OCI-LY1 (cell line): Measurements from ENCODE around the gene PRKAR2B.

Source experiments
- H2AFZ ChIP-seq: fragments of 200-600 bp; sonication (generic), shearing (Covaris generic); 2 replicates; pipeline ENCODE4 v1.6.0; 2014; ENCODE audit warnings: antibody characterized with exemption, mild to moderate bottlenecking, low read length
- H3F3A ChIP-seq: fragments of 200-600 bp; sonication (generic), shearing (Covaris generic); 2 replicates; pipeline ENCODE4 v1.6.0; 2014; ENCODE audit warnings: mild to moderate bottlenecking, antibody characterized with exemption, low read length, moderate library complexity; ENCODE audit not compliant: insufficient read depth
- H3K27ac ChIP-seq: fragments of 200-600 bp; sonication (generic); 2 replicates; pipeline ENCODE4 v1.5.1; 2014; ENCODE audit warnings: low read length, mixed run types, mild to moderate bottlenecking, low read depth; ENCODE audit not compliant: poor library complexity, severe bottlenecking
- H3K27me3 ChIP-seq: fragments of 200-600 bp; sonication (generic); 2 replicates; pipeline ENCODE4 v1.6.0; 2014; ENCODE audit warnings: antibody characterized with exemption, mild to moderate bottlenecking, low read length, moderate library complexity; ENCODE audit not compliant: insufficient read depth
- H3K36me3 ChIP-seq: fragments of 200-600 bp; sonication (generic); 2 replicates; pipeline ENCODE4 v1.6.1; 2014; ENCODE audit warnings: mild to moderate bottlenecking, antibody characterized with exemption, low read length, moderate library complexity, mixed read lengths; ENCODE audit not compliant: insufficient read depth
- H3K4me1 ChIP-seq: fragments of 200-600 bp; sonication (generic); 2 replicates; pipeline ENCODE4 v1.5.1; 2014; ENCODE audit warnings: mild to moderate bottlenecking, low read length, moderate library complexity; ENCODE audit not compliant: insufficient read depth, severe bottlenecking
- H3K4me2 ChIP-seq: fragments of 200-600 bp; sonication (generic), shearing (Covaris generic); 2 replicates; pipeline ENCODE4 v1.6.1; 2014; ENCODE audit warnings: low read length
- H3K4me3 ChIP-seq: fragments of 200-600 bp; sonication (generic); 2 replicates; pipeline ENCODE4 v1.5.1; 2014; ENCODE audit warnings: low read length, low read depth, mild to moderate bottlenecking, mixed read lengths; ENCODE audit not compliant: poor library complexity, severe bottlenecking
- H3K79me2 ChIP-seq: fragments of 200-600 bp; shearing (Covaris generic); 2 replicates; pipeline ENCODE4 v1.6.1; 2016; ENCODE audit warnings: mixed run types, low read length, mixed read lengths; ENCODE audit not compliant: insufficient read depth
- H3K9ac ChIP-seq: fragments of 200-600 bp; sonication (generic), shearing (Covaris generic); 2 replicates; pipeline ENCODE4 v1.6.1; 2014; ENCODE audit warnings: mild to moderate bottlenecking, low read length, mixed read lengths
- H3K9me2 ChIP-seq: fragments of 200-600 bp; sonication (generic), shearing (Covaris generic); 2 replicates; pipeline ENCODE4 v1.6.1; 2014; ENCODE audit warnings: low read depth, mild to moderate bottlenecking, low read length, mixed read lengths
- H3K9me3 ChIP-seq: fragments of 200-600 bp; shearing (Covaris generic); 2 replicates; pipeline ENCODE4 v1.6.1; 2014; ENCODE audit warnings: low read length, mixed read lengths
- H4K20me1 ChIP-seq: fragments of 200-600 bp; sonication (generic), shearing (Covaris generic); 2 replicates; pipeline ENCODE4 v1.6.0; 2016; ENCODE audit warnings: mild to moderate bottlenecking, low read length; ENCODE audit not compliant: insufficient read depth
- CTCF ChIP-seq: fragments of 200-600 bp; sonication (generic), shearing (Covaris generic); IDR thresholded peaks from 2 replicates; pipeline ENCODE4 v1.5.1; 2017; ENCODE audit warnings: mild to moderate bottlenecking, antibody characterized with exemption, low read length, moderate library complexity, mixed read lengths
- EZH2 ChIP-seq: fragments of 200-600 bp; sonication (generic), shearing (Covaris generic); IDR thresholded peaks from 2 replicates; pipeline ENCODE4 v1.8.0; 2017; ENCODE audit warnings: borderline replicate concordance, mixed run types, mild to moderate bottlenecking, antibody characterized with exemption, low read length, moderate library complexity, mixed read lengths

Gene PRKAR2B

GRCh38 chr7:107168233-107169119, 124.0 kb downstream of the PRKAR2B start, which contains the start of gene HBP1:
Gene HBP1 (plus strand): TSS chr7:107169003. CDS start chr7:107179894, 10,891 bp downstream.
- peak within 1 kb of the TSS; percentile 74 for H3K9ac ChIP-seq
- peak within 1 kb of the TSS; percentile 93 for H3K27ac ChIP-seq
- no peaks in the 10 kb centered on the region for H3K9me3 ChIP-seq
- TF ChIP-seq CTCF (no peak), EZH2 (no peak)
- peak within 1 kb of the TSS; percentile 98 for H2AFZ ChIP-seq
- H4K20me1 ChIP-seq: no peaks in the 10 kb centered on the region
- peaks cover 5% of the 10 kb centered on the region; the same call in 1 of the 2 replicates for H3K36me3 ChIP-seq
- no peaks in the 10 kb centered on the region for H3K9me2 ChIP-seq
- peaks cover 33% of the 10 kb centered on the region for H3K79me2 ChIP-seq
- peaks cover 24% of the 10 kb centered on the region for H3K4me1 ChIP-seq
- H3K4me2 ChIP-seq: peak within 1 kb of the TSS; percentile 81
- H3K27me3 ChIP-seq: no peaks in the 10 kb centered on the region
- H3K4me3 ChIP-seq: peak within 1 kb of the TSS; percentile 87
- no peaks in the 10 kb centered on the region for H3F3A ChIP-seq

- TF ChIP-seq CTCF (no peak), EZH2 (no peak)
- peak overlapping the region; percentile 74 for H3K9ac ChIP-seq
- H3K27ac ChIP-seq: peak overlapping the region; percentile 68
- peaks cover 5% of the 10 kb centered on the region; the same call in 1 of the 2 replicates for H3K36me3 ChIP-seq
- H3F3A ChIP-seq: no peaks in the 10 kb centered on the region
- no peaks in the 10 kb centered on the region for H3K9me2 ChIP-seq
- peaks cover 42% of the 10 kb centered on the region for H3K79me2 ChIP-seq
- H4K20me1 ChIP-seq: no peaks in the 10 kb centered on the region
- no peaks in the 10 kb centered on the region for H3K27me3 ChIP-seq
- no peaks in the 10 kb centered on the region for H3K9me3 ChIP-seq
- peaks cover 33% of the 10 kb centered on the region for H3K4me1 ChIP-seq
- H3K4me2 ChIP-seq: peak overlapping the region; percentile 75
- H3K4me3 ChIP-seq: peak overlapping the region; percentile 87
- no peak overlapping the region for H2AFZ ChIP-seq
Observed at GRCh38 chr7:107169120-107170050, 124.9 kb downstream of the PRKAR2B start.

GRCh38 chr7:107170051-107170915, 125.8 kb downstream of the PRKAR2B start:
- H3K9me3 ChIP-seq: no peaks in the 10 kb centered on the region
- peaks cover 51% of the 10 kb centered on the region for H3K79me2 ChIP-seq
- H3K27ac ChIP-seq: peak overlapping the region; percentile 68
- no peaks in the 10 kb centered on the region for H4K20me1 ChIP-seq
- H3K4me1 ChIP-seq: peaks cover 34% of the 10 kb centered on the region
- no peaks in the 10 kb centered on the region for H3K27me3 ChIP-seq
- TF ChIP-seq CTCF (no peak), EZH2 (no peak)
- H3K4me2 ChIP-seq: peak overlapping the region; percentile 75
- H3K9ac ChIP-seq: peak overlapping the region; percentile 74
- no peaks in the 10 kb centered on the region for H3F3A ChIP-seq
- peak overlapping the region; percentile 87 for H3K4me3 ChIP-seq
- no peak overlapping the region for H2AFZ ChIP-seq
- peaks cover 5% of the 10 kb centered on the region; the same call in 1 of the 2 replicates for H3K36me3 ChIP-seq
- no peaks in the 10 kb centered on the region for H3K9me2 ChIP-seq
